Brain microvascular endothelial cell (primary cell): ENCODE data around the gene FHIP2A.
A peak's percentile ranks its signal among the peaks of the same experiment; 100 is the strongest.
"Not testable (repeated sequence)": the region's sequence is repeated elsewhere in the genome, so short reads cannot be mapped to it uniquely, and the experiment has no call there.

ENCODE experiments used
- DNase-seq: peaks from one replicate; pipeline ENCODE4 v3.0.0-alpha.2; 2020
- H3K27ac ChIP-seq: fragments of 250-450 bp; sonication (Bioruptor Pico); 2 replicates; pipeline ENCODE4 v1.5.1; 2020; ENCODE audit warnings: mild to moderate bottlenecking, moderate library complexity
- H3K27me3 ChIP-seq: fragments of 250-450 bp; sonication (Bioruptor Pico); replicated peaks from 2 replicates; pipeline ENCODE4 v1.5.1; 2020; ENCODE audit warnings: mild to moderate bottlenecking
- H3K36me3 ChIP-seq: fragments of 250-450 bp; sonication (Bioruptor Pico); replicated peaks from 2 replicates; pipeline ENCODE4 v1.5.1; 2020; ENCODE audit warnings: mild to moderate bottlenecking
- H3K4me3 ChIP-seq: 2 replicates; pipeline ENCODE4 v1.5.1; 2011; ENCODE audit warnings: low read depth, mild to moderate bottlenecking, control low read depth, low read length, moderate library complexity
- in situ Hi-C: cut with HindIII; loops from 2 replicates; pipeline ENCODE4 v1.10.0; 2017; ENCODE audit warnings: low sequenced_read_pairs, low pct_ligation_motif_present
- TF ChIP-seq, protein P1 (sequence below): IDR thresholded peaks from 2 replicates; pipeline ENCODE4 v1.5.1; 2011; ENCODE audit warnings: low read depth, mild to moderate bottlenecking, moderate library complexity, low read length, control low read depth, inconsistent platforms; ENCODE audit errors: missing control alignments

The FHIP2A gene

DNA sequence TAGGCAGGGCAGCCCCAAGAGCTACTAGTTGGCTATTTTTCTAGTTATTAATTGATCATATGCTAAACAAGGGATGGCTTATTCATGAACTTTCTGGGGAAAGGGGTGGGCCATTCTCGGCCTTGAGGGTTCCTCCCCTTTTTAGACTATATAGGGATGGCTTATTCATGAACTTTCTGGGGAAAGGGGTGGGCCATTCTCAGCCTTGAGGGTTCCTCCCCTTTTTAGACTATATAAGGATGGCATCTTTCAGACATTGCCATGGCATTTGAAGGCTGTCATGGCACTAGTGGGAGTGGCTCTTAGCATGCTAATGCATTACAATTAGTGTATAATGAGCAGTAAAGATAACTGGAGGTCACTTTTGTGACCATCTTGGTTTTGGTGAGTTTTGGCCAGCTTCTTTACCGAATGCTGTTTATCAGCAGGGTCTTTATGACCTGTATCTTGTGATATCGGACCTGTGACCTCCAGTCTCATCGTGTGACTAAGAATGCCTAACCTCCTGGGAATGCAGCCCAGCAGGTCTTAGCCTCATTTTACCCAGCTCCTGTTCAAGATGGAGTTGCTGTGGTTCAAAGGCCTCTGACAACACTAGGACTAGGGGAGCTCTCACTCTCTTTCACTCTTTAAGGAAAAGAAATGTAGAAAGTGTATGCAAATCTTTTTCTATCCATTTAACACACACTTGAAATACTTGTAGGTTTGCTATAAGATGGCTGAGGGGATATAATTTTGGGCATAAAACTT, 7.8 kb downstream of the FHIP2A start:
- DNase-seq = no peak
- H3K27me3 ChIP-seq = no peaks in the 10 kb centered on the region
- H3K36me3 ChIP-seq = peaks cover 19% of the 10 kb centered on the region
- no peak overlapping the region for H3K27ac ChIP-seq
- TF ChIP-seq, protein P1, sequence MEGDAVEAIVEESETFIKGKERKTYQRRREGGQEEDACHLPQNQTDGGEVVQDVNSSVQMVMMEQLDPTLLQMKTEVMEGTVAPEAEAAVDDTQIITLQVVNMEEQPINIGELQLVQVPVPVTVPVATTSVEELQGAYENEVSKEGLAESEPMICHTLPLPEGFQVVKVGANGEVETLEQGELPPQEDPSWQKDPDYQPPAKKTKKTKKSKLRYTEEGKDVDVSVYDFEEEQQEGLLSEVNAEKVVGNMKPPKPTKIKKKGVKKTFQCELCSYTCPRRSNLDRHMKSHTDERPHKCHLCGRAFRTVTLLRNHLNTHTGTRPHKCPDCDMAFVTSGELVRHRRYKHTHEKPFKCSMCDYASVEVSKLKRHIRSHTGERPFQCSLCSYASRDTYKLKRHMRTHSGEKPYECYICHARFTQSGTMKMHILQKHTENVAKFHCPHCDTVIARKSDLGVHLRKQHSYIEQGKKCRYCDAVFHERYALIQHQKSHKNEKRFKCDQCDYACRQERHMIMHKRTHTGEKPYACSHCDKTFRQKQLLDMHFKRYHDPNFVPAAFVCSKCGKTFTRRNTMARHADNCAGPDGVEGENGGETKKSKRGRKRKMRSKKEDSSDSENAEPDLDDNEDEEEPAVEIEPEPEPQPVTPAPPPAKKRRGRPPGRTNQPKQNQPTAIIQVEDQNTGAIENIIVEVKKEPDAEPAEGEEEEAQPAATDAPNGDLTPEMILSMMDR = no peak
- H3K4me3 ChIP-seq = no peak overlapping the region
- in situ Hi-C loops = no loop called here

DNA sequence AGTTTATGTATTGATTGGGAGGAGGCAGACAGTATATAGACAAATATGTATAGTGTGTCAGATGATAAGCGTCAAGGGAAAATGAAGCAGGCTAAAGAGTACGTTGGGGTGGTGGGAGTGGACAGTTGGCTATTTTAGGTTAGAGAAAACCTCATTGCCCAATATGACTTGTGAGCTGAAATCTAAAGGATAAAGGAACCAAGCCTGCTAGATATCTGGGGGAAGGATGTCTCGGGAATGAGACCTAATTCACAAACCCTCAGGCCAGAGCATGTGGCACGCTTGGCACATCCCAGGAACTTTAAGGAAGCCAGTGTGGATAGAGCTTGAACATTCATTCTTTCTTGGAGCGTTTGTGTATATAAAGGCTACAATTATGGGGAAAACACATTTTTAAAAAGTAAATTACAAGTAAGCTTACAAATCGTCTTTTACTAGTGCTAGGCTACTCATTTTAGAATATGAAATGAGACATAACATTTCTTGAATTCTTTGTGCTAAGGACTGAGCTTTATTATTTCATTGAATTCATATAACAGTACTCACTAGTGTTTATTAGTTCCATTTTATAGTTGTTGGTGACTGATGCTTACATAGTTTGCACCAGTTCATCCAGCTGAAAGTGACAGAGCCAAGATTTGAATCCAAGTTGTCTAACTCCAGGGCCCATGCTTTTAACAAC, 9.7 kb downstream of the FHIP2A start:
- DNase-seq = no peak
- Histone ChIP-seq H3K27me3 (no peaks in the 10 kb centered on the region), H3K4me3 (no peak overlapping the region), H3K36me3 (peaks cover 29% of the 10 kb centered on the region), H3K27ac (peak overlapping the region; percentile 24)
- TF ChIP-seq, protein P1 = no peak
- in situ Hi-C loops = no loop called here

DNA sequence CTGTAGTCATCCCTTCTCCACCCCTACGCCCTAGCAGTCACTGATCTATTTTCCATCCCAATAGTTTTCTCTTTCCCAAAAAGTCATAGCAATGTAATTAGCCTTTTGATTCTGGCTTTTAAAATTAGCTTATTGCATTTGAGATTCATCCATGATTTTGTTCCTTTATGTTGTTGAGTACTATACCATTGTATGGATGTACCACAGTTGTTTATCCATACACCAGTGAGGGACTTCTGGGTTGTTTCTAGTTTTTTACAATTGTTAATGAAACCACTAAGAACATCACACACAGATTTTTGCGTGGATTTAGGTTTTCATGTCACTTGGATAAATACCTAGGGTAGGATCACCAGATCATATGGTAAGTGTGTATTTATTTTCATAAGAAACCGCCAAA, 16.1 kb downstream of the FHIP2A start:
- TF ChIP-seq, protein P1 = no peak
- H3K4me3 ChIP-seq = no peak overlapping the region
- peaks cover 63% of the 10 kb centered on the region for H3K36me3 ChIP-seq
- no peak for DNase-seq
- no peak overlapping the region for H3K27ac ChIP-seq
- in situ Hi-C loops = no loop called here
- no peaks in the 10 kb centered on the region for H3K27me3 ChIP-seq

DNA sequence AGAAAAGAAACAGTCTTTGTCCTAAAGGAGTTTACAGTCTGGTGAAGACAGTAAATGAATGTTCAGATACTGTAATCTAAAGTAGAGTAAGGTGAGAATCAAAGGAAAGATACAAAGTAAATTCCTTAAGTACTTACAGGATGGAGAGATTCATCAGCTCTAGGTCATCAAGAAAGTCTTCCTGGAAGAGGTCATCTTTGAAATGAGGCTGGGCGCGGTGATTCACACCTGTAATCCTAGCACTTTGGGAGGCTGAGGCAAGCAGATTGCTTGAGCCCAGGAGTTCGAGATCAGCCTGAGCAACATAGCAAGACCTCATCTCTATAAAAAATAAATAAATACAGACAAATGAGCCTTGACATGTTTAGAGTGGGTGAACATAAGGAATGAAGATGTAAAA, 18.3 kb downstream of the FHIP2A start:
- Histone ChIP-seq H3K4me3 (no peak overlapping the region), H3K36me3 (peaks cover 70% of the 10 kb centered on the region)
- in situ Hi-C loops = no loop called here

DNA sequence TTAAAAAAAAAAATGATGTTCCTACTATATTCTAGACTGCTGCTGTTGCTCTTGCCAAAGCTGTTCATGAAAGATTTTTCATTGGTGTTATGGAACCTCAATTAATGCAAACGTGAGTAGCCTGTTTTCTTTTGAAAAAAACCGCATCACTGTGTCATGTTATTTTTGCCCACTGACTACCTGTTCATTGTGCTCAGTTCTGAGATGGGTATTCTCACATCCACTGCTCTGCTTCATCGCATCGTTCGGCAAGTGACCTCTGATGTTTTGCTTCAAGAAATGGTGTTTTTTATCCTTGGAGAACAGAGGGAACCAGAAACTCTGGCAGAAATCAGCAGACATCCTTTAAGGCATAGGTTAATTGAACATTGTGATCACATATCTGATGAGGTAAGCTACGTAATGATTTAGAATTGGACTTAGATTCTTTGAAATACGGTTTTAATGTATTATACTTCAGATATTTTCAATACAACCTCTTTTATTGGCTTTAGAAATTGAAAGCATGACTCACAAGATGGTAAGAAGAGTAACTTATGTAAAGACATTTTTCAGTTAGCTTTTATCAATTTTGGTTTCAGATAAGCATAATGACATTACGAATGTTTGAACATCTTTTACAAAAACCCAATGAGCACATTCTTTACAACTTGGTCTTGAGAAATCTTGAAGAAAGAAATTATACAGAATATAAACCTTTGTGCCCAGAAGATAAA, 24.6 kb downstream of the FHIP2A start:
- TF ChIP-seq, protein P1 = no peak
- H3K36me3 ChIP-seq = peaks cover 74% of the 10 kb centered on the region
- no peak for DNase-seq
- in situ Hi-C loops = no loop called here
- no peak overlapping the region for H3K27ac ChIP-seq
- H3K27me3 ChIP-seq = no peaks in the 10 kb centered on the region
- H3K4me3 ChIP-seq = no peak overlapping the region

More for the DNA sequence above, 18.3 kb downstream of the FHIP2A start:
- no peak for DNase-seq
- TF ChIP-seq, protein P1 = no peak
- no peak overlapping the region for H3K27ac ChIP-seq
- no peaks in the 10 kb centered on the region for H3K27me3 ChIP-seq

DNA sequence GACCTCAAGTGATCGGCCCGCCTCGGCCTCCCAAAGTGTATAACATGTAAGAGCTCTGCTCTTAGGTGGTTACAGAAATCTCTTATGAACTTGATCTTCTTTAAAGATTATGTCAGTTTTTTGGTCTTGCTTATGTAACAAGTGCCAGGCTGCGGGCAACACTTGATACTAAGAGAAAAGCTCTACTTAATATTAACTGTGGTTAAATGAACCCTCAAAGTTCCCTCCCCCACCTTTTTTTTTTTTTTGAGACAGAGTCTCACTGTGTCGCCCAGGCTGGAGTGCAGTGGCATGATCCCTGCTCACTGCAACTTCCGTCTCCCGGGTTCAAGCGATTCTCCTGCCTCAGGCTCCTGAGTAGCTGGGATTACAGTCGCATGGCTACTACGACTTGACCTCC, 25.9 kb downstream of the FHIP2A start:
- H3K36me3 ChIP-seq = peaks cover 78% of the 10 kb centered on the region
- H3K4me3 ChIP-seq, DNase-seq, H3K27me3 ChIP-seq, H3K27ac ChIP-seq, in situ Hi-C loops: not testable (repeated sequence)
